NCI-H526 (cell line): ENCODE results near the gene OR6S1.
A peak's percentile ranks its signal among the peaks of the same experiment; 100 is the strongest.

Source experiments
- DNase-seq, 2 experiments: peaks; one replicate each; lab custom pipeline; 2025; lab: John Stamatoyannopoulos, UW

The OR6S1 gene

DNA sequence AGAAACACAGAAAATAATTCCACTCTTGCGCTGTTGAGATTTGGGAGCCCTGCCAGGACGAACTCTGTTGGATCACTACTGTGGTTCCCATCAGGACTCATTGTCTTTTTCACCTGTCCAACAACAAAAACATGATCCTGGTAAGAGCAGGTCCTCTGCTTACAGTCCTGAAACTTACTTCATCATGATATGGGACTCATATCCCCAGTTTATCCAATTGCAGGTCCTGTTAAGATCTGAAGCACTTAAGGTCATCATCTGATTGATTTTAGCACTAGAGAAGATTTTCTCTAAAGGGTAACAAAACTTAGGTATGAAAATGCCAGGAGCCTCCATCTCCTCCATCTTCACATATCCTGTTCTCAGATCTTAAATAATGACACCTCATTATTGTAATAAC, at the start of gene OR6S1:
Gene OR6S1, minus strand, starts transcription at position 101 of the 400 bp plus-strand sequence. Its CDS starts 0 bp downstream, at position 101.
- no peak for DNase-seq

DNA sequence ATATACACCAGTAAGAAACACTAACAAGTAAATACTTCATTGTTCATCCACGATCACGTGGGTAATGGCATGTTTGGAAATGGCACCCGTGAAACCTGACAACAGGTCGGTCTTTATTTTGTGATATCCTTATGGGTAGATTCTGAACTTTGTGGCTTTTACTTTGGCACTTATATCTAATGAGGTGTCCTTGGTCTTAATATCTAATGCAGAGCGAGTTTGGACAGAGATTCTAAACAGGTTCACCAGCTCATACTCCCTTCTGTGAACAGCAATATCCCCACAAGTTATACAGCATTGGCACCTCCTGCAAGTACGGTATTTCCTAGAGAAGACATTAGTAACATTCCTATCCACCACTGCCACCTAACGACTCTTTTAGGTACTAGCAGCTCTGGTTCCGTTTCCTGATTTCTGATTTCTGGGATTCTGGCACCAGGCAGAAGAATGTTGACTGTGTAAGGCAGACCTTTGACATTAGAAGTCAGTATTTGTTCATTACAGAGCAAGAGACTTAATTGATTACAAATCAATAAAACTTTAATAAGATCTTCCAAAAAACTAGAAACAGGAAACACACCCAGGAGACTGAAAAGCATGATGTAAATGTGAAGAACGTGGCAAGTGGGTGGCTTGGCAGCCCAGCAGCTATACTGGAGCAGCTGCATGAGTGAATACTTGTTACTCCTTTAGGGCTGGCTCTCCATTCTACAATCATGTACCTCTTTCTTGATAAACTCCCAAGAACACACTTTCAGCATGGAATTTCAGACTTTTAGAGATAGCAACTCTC, 49.6 kb upstream of the OR6S1 start:
- peak; percentile 67 to 72 for DNase-seq

DNA sequence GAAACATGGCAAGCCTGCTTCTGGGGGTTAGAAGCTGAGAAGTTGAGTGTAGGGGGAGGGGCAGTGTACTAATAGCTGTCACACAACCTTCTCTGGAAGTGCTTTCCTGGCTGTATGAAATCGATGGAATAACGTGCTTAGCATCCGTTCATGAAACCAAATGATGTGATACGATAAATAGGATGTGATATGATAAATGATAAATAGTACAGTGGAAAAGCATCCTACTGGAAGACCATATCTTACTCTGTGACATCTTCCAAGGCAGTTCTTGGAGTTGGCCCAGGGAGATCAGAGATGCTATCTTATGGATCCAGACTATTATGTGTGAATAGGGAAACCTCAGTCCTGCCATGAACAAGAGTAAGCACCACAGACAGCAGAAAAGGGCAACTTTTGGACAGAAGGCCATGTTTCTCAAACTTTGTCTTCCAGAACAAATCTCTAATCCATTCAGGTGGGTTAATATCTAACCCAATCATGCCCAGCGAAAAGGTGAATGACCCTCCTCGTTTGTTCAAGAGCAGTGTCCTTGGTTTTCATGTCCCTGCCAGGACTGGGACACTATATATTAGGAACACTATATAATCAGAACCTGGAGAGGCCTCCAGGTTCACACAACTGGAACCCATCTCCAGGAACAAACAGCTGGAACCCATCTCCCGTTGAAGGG, 46.8 kb upstream of the OR6S1 start, which contains the start of gene ANG:
Gene ANG, plus strand, starts transcription at position 598 of the 673 bp plus-strand sequence. CDS start 4,801 bp downstream, outside the sequence.
- DNase-seq: no peak

GRCh38 chr14:20687362-20688166, 46.1 kb upstream of the OR6S1 start:
- DNase-seq: no peak

- no peak for DNase-seq
Observed at GRCh38 chr14:20686386-20687143, 45.1 kb upstream of the OR6S1 start.

DNA sequence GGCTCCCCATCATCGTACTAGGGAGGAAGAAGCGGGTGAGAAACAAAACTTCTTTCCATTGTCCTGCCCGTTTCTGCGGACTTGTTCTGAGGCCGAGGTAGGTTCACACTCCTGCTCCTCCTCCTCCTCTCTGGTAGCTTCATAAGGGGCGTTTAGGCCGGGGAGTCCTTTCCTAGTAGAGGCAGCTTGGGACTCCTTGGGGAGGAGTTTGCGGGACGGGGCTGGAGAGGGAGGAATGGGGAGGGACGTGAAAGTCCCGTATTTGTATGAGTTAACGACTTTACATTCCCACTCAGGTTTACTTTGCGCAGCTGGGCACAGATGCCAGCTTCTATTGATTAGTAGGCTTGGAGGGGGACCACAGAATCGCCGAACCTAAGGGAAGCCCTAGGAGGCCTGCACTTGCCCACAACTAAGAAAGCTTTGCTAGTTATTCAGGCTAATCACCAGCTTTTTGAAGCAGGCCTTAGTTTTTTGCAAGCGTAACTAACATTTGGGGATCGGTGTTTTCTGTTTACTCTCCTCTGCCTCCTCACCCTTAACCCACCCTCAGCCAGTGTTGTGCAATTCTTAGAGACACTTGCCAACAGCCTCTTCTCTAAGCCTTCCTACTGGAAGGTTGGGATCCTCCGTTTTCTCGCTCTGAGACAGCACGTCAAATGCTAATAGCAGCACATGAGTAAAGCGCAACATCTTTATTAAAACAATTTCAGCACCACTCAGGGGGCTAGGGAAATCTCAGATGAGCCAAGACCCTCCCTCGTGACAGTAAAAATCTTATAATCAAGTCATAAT, 43.4 kb upstream of the OR6S1 start:
- no peak for DNase-seq

DNA sequence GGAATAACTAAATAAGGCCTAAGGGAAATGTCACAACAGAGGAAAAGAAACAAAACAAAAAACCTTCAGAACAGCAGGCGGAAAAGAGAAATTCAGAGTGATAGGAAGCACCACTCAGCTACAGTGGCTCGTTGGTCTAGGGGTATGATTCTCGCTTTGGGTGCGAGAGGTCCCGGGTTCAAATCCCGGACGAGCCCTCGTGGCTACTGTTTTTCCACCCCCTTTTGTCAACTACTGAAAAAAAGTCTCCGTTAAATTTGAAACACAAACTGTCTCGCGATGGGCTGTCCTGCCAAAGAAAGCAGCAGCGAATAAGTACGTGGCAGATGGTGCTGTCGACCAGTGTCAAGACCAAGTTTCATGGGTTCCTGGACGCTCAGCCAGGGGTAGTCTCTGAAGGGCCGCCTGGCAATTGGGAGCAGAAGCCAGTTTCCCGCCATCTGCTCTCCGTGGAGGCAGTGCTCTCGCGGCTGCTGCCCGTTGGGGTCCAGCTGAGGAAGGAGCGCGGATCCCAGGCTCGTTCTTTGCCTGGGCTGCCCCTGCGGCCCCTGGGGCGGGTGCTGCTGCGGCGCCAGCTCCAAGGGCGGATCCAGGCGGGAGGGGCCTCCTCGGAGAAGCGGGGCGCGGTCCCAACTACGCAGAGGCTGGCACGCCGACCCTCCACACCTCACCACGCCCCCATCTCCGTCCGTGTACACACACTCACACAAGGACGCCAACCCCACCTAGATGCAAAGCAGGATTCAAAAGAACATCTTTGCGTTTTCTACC, 42.6 kb upstream of the OR6S1 start, which contains the start of gene RNASE4:
Gene RNASE4, plus strand, starts transcription at position 670 of the 771 bp plus-strand sequence. CDS start 14,812 bp downstream, outside the sequence.
- peak; percentile 72 for DNase-seq

GRCh38 chr14:20683125-20683890, 41.8 kb upstream of the OR6S1 start:
- DNase-seq: peak; percentile 74 to 79

DNA sequence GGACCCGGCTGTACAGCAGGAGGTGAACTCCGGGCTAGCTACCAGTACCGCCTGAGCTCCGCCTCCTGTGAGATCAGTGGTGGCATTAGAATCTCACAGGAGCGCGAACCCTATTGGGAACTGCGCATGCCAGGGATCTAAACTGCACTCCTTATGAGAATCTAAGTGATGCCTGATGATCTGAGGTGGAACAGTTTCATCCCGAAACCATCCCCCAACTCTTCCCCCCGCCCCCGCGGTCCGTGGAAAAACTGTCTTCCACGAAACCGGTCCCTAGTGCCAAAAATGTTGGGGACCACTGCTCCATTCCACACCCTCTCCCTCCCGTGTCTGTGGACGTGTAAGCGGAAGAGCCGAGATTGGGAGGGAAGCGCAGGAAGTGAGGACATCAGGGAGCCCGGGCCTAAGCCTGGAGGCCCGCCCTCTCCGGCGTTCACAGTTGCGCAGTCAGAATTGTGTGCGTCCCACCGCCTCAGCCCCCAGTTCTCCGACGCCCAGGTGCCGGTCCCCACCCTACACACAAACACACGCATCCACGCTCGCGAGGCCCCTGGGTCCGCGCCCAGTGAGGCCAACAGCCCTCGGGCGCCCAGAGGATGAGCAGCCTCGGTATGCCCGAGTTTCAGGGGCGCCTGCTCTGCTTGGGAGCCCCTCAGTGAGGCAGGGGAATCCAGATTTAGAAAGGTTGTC, 41.1 kb upstream of the OR6S1 start:
- peak; percentile 78 to 86 for DNase-seq

DNA sequence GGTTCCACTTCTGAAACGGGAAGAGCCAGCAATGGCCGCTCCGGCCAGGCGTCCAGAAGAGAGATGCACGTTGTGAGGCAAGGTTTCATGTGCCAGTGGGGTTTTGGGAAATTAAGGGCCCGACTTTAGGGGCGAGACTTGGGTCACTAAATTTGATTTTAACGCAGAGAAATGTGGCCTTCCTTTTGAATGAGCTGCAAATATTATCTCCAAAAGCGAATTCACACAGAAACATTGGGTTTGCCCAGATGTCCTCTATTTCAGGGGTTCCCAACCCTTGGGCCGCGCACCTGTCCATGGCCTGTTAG, 40.6 kb upstream of the OR6S1 start:
- DNase-seq: no peak

DNA sequence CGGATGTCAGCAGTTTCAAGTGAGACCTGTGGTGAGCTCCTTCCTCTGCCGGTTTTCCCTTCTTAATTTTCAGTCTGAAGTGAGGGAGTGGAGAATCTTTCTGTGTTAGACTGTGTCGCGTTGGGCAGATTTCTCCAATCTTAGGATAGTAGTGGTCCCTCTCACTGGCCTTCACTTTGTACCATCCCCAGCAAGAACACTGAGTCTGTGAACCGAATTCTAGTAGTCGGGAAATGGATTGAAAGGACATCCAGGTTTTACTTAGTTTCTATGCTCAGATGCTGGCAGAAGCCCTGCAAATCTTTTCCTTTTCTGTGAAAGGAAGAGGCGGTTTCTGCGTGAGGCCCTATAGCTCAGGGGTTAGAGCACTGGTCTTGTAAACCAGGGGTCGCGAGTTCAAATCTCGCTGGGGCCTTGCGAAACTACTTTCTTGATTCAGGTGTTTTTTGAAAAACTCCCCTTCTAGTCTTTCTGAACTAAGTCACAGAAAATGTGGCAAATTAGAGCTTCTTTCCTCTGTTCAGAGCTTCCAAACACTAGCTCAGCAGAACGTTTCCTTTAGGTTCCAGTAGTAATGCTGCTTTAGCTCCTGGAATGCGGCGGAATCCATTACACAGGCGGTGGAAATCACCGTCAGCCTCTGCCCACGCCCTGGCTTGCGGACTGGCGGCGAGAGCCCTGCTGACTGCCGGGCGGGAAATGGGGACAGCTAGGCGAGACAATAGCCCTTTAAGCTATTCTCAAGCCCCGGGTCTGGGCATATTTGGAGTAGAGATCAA, 40.0 kb upstream of the OR6S1 start:
- DNase-seq: peak; percentile 57 to 78

GRCh38 chr14:20680843-20681347, 39.4 kb upstream of the OR6S1 start:
- no peak for DNase-seq

DNA sequence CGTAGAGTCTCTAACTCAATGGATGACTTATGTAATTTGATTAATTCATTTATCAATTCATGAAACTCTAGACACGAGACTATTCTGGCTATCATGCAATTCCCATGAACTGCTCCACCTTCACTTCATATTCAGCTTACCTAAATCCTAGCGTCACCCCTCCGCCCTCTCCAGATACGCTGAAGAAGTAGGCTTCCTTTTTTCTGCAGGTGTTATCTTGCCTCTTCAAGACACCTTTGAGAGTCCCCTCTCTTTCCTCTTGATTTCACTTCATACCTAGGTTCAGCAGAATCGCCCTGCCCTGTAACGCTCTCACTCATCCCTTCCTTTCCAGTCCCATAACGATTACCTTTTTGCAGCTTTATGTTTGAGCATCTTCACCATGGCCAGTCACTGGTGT, 38.9 kb upstream of the OR6S1 start:
- no peak for DNase-seq

- DNase-seq: peak; percentile 3 to 19
Observed at GRCh38 chr14:20679907-20680306, 38.4 kb upstream of the OR6S1 start.

- no peak for DNase-seq
Observed at GRCh38 chr14:20676072-20676471, 34.6 kb upstream of the OR6S1 start.

GRCh38 chr14:20675669-20676068, 34.2 kb upstream of the OR6S1 start:
- DNase-seq: no peak

GRCh38 chr14:20671597-20672283, 30.2 kb upstream of the OR6S1 start:
- peak; percentile 13 to 63 for DNase-seq
